ENCODE results near the gene PRAMEF8. TPM values are rescaled to one million over a fixed set of nuclear protein-coding genes. Genes with fewer than 3 reads are reported as not detected.
A peak's percentile ranks its signal among the peaks of the same experiment; 100 is the strongest.
"Not testable (repeated sequence)": the region's sequence is repeated elsewhere in the genome, so short reads cannot be mapped to it uniquely, and the experiment has no call there.

Gene PRAMEF8
- not detected for total RNA-seq
- not detected for polyA plus RNA-seq

- not testable (repeated sequence) for H3K27ac ChIP-seq (ENCODE audit: low read depth in 1 of 2, low read length in 2 of 2); H3K9ac ChIP-seq (ENCODE audit: low read depth in 1 of 2, low read length in 2 of 2); H3K4me1 ChIP-seq (ENCODE audit: control insufficient read depth in 4 of 4, insufficient read depth in 4 of 4, low read length in 3 of 4); H3K36me3 ChIP-seq (ENCODE audit: control insufficient read depth in 4 of 4, insufficient read depth in 3 of 4, low read depth in 1 of 4, low read length in 3 of 4); H3K27me3 ChIP-seq (ENCODE audit: control insufficient read depth in 4 of 4, insufficient read depth in 4 of 4, low read length in 3 of 4); H3K9me3 ChIP-seq (ENCODE audit: control insufficient read depth in 4 of 4, low read length in 3 of 4); DNase-seq (ENCODE audit: low spot score); H3K4me3 ChIP-seq (ENCODE audit: low read depth in 1 of 3, low read length in 3 of 3)
- no CpG with 5 or more reads among the region's 1 CpG for WGBS
Measured at GRCh38 chr1:13285037-13285436, at the start of gene PRAMEF8. Gene PRAMEF8, minus strand, starts transcription at chr1:13285137. Its CDS starts 1,046 bp downstream, at chr1:13284091.

GRCh38 chr1:13315281-13315680 is 30.3 kb upstream of the PRAMEF8 start, which contains the start of gene PRAMEF15:
Gene PRAMEF15, plus strand, starts transcription at chr1:13315581. Its CDS starts 2,827 bp downstream, at chr1:13318408.
- H3K4me3 ChIP-seq (ENCODE audit: low read depth in 1 of 3, low read length in 3 of 3); H3K36me3 ChIP-seq (ENCODE audit: control insufficient read depth in 4 of 4, insufficient read depth in 3 of 4, low read depth in 1 of 4, low read length in 3 of 4); H3K27ac ChIP-seq (ENCODE audit: low read depth in 1 of 2, low read length in 2 of 2); DNase-seq (ENCODE audit: low spot score); H3K27me3 ChIP-seq (ENCODE audit: control insufficient read depth in 4 of 4, insufficient read depth in 4 of 4, low read length in 3 of 4); H3K9ac ChIP-seq (ENCODE audit: low read depth in 1 of 2, low read length in 2 of 2); H3K9me3 ChIP-seq (ENCODE audit: control insufficient read depth in 4 of 4, low read length in 3 of 4); H3K4me1 ChIP-seq (ENCODE audit: control insufficient read depth in 4 of 4, insufficient read depth in 4 of 4, low read length in 3 of 4): not testable (repeated sequence)
- 53% methylated on average over 3 of the region's 4 CpGs for WGBS

- H3K9me3 ChIP-seq (ENCODE audit: control insufficient read depth in 4 of 4, low read length in 3 of 4); H3K4me3 ChIP-seq (ENCODE audit: low read depth in 1 of 3, low read length in 3 of 3); H3K36me3 ChIP-seq (ENCODE audit: control insufficient read depth in 4 of 4, insufficient read depth in 3 of 4, low read depth in 1 of 4, low read length in 3 of 4); H3K27ac ChIP-seq (ENCODE audit: low read depth in 1 of 2, low read length in 2 of 2); H3K27me3 ChIP-seq (ENCODE audit: control insufficient read depth in 4 of 4, insufficient read depth in 4 of 4, low read length in 3 of 4); H3K4me1 ChIP-seq (ENCODE audit: control insufficient read depth in 4 of 4, insufficient read depth in 4 of 4, low read length in 3 of 4); DNase-seq (ENCODE audit: low spot score); H3K9ac ChIP-seq (ENCODE audit: low read depth in 1 of 2, low read length in 2 of 2): not testable (repeated sequence)
- no CpG with 5 or more reads among the region's 1 CpG for WGBS
Measured at GRCh38 chr1:13303239-13303638, 18.3 kb upstream of the PRAMEF8 start, which contains the start of gene PRAMEF33. Gene PRAMEF33, plus strand, starts transcription at chr1:13303539. Its CDS starts 2,416 bp downstream, at chr1:13305955.

- H3K27ac ChIP-seq (ENCODE audit: low read depth in 1 of 2, low read length in 2 of 2); H3K9me3 ChIP-seq (ENCODE audit: control insufficient read depth in 4 of 4, low read length in 3 of 4); H3K4me1 ChIP-seq (ENCODE audit: control insufficient read depth in 4 of 4, insufficient read depth in 4 of 4, low read length in 3 of 4); H3K4me3 ChIP-seq (ENCODE audit: low read depth in 1 of 3, low read length in 3 of 3); H3K9ac ChIP-seq (ENCODE audit: low read depth in 1 of 2, low read length in 2 of 2); DNase-seq (ENCODE audit: low spot score); H3K27me3 ChIP-seq (ENCODE audit: control insufficient read depth in 4 of 4, insufficient read depth in 4 of 4, low read length in 3 of 4); H3K36me3 ChIP-seq (ENCODE audit: control insufficient read depth in 4 of 4, insufficient read depth in 3 of 4, low read depth in 1 of 4, low read length in 3 of 4): not testable (repeated sequence)
Measured at GRCh38 chr1:13302197-13302596, 17.3 kb upstream of the PRAMEF8 start.

- H3K27ac ChIP-seq (ENCODE audit: low read depth in 1 of 2, low read length in 2 of 2); H3K9ac ChIP-seq (ENCODE audit: low read depth in 1 of 2, low read length in 2 of 2); H3K4me3 ChIP-seq (ENCODE audit: low read depth in 1 of 3, low read length in 3 of 3); H3K36me3 ChIP-seq (ENCODE audit: control insufficient read depth in 4 of 4, insufficient read depth in 3 of 4, low read depth in 1 of 4, low read length in 3 of 4); DNase-seq (ENCODE audit: low spot score); H3K4me1 ChIP-seq (ENCODE audit: control insufficient read depth in 4 of 4, insufficient read depth in 4 of 4, low read length in 3 of 4); H3K27me3 ChIP-seq (ENCODE audit: control insufficient read depth in 4 of 4, insufficient read depth in 4 of 4, low read length in 3 of 4); H3K9me3 ChIP-seq (ENCODE audit: control insufficient read depth in 4 of 4, low read length in 3 of 4): not testable (repeated sequence)
- 97% methylated on average over 16 of the region's 27 CpGs for WGBS
Measured at GRCh38 chr1:13298699-13299098, 13.8 kb upstream of the PRAMEF8 start.

- 35% methylated on average over 3 of the region's 5 CpGs for WGBS
- H3K36me3 ChIP-seq (ENCODE audit: control insufficient read depth in 4 of 4, insufficient read depth in 3 of 4, low read depth in 1 of 4, low read length in 3 of 4); DNase-seq (ENCODE audit: low spot score); H3K4me3 ChIP-seq (ENCODE audit: low read depth in 1 of 3, low read length in 3 of 3); H3K9ac ChIP-seq (ENCODE audit: low read depth in 1 of 2, low read length in 2 of 2); H3K9me3 ChIP-seq (ENCODE audit: control insufficient read depth in 4 of 4, low read length in 3 of 4); H3K27me3 ChIP-seq (ENCODE audit: control insufficient read depth in 4 of 4, insufficient read depth in 4 of 4, low read length in 3 of 4); H3K27ac ChIP-seq (ENCODE audit: low read depth in 1 of 2, low read length in 2 of 2); H3K4me1 ChIP-seq (ENCODE audit: control insufficient read depth in 4 of 4, insufficient read depth in 4 of 4, low read length in 3 of 4): not testable (repeated sequence)
- TF ChIP-seq RXRA (IDR thresholded peaks at IDR 0.05), result peak in 1 of 2 donors; percentile 13
Measured at GRCh38 chr1:13297216-13297931, 12.4 kb upstream of the PRAMEF8 start.

- not testable (repeated sequence) for H3K9me3 ChIP-seq (ENCODE audit: control insufficient read depth in 4 of 4, low read length in 3 of 4); H3K27me3 ChIP-seq (ENCODE audit: control insufficient read depth in 4 of 4, insufficient read depth in 4 of 4, low read length in 3 of 4); DNase-seq (ENCODE audit: low spot score); H3K4me3 ChIP-seq (ENCODE audit: low read depth in 1 of 3, low read length in 3 of 3); H3K27ac ChIP-seq (ENCODE audit: low read depth in 1 of 2, low read length in 2 of 2); H3K9ac ChIP-seq (ENCODE audit: low read depth in 1 of 2, low read length in 2 of 2); H3K4me1 ChIP-seq (ENCODE audit: control insufficient read depth in 4 of 4, insufficient read depth in 4 of 4, low read length in 3 of 4); H3K36me3 ChIP-seq (ENCODE audit: control insufficient read depth in 4 of 4, insufficient read depth in 3 of 4, low read depth in 1 of 4, low read length in 3 of 4)
- 71% methylated on average over 2 of the region's 3 CpGs for WGBS
Measured at GRCh38 chr1:13289030-13289429, 4.1 kb upstream of the PRAMEF8 start.

Data from liver (tissue), 9 donors.